GM06990 (cell line): ENCODE measurements around the gene TWIST2.

ENCODE experiments used
- DNase-seq: peaks from one replicate; pipeline ENCODE4 v3.0.0-alpha.2; 2011; ENCODE audit not compliant: insufficient read length; ENCODE audit errors: extremely low read depth
- H3K27me3 ChIP-seq: replicated peaks from 2 replicates; pipeline ENCODE4 v1.6.0; 2011; ENCODE audit warnings: low read length; ENCODE audit not compliant: control insufficient read depth, insufficient read depth
- H3K36me3 ChIP-seq: 2 replicates; pipeline ENCODE4 v1.5.1; 2011; ENCODE audit warnings: low read length; ENCODE audit not compliant: control insufficient read depth, insufficient read depth
- H3K4me3 ChIP-seq: replicated peaks from 2 replicates; pipeline ENCODE4 v1.5.1; 2011; ENCODE audit warnings: low read depth, mild to moderate bottlenecking, control low read depth, low read length
- CTCF ChIP-seq: IDR thresholded peaks from 2 replicates; pipeline ENCODE4 v1.5.1; 2011; ENCODE audit warnings: low read length, control low read depth, mild to moderate bottlenecking, inconsistent platforms; ENCODE audit not compliant: insufficient read depth, poor library complexity, severe bottlenecking

Gene TWIST2

GRCh38 chr2:238928520-238929241 is 80.8 kb downstream of the TWIST2 start:
- no peak for DNase-seq
- Histone ChIP-seq H3K36me3 (no peaks in the 10 kb centered on the region), H3K4me3 (no peak overlapping the region), H3K27me3 (no peaks in the 10 kb centered on the region; the same call in 1 of the 2 replicates)
- TF ChIP-seq CTCF = no peak

- Histone ChIP-seq H3K36me3 (no peaks in the 10 kb centered on the region), H3K4me3 (no peak overlapping the region), H3K27me3 (no peaks in the 10 kb centered on the region; the same call in 1 of the 2 replicates)
- no peak for TF ChIP-seq CTCF
- DNase-seq = no peak
These were observed 81.6 kb downstream of the TWIST2 start for GRCh38 chr2:238929242-238930081.

DNA sequence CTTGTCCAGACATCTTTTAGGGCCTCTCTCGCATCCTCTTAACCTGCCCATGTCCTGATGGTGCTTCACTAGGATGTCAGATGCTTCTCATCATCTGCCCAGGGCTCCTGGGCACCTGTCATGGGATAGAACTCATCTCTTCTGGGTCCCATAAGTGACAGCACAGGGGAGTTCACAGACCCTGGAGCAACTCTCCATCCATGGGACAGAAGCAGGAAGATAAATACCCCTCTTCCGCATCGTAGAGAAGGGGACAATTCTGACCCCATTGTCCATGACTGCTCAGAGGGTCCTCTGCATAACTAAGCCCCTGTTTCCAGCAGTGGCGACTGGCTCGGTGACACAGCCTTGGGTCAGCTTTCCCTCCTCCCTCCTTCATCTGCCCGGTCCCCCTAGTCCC is 82.3 kb downstream of the TWIST2 start:
- H3K4me3 ChIP-seq = no peak overlapping the region
- H3K36me3 ChIP-seq = no peaks in the 10 kb centered on the region
- no peaks in the 10 kb centered on the region; the same call in 1 of the 2 replicates for H3K27me3 ChIP-seq
- TF ChIP-seq CTCF = no peak
- DNase-seq = no peak

DNA sequence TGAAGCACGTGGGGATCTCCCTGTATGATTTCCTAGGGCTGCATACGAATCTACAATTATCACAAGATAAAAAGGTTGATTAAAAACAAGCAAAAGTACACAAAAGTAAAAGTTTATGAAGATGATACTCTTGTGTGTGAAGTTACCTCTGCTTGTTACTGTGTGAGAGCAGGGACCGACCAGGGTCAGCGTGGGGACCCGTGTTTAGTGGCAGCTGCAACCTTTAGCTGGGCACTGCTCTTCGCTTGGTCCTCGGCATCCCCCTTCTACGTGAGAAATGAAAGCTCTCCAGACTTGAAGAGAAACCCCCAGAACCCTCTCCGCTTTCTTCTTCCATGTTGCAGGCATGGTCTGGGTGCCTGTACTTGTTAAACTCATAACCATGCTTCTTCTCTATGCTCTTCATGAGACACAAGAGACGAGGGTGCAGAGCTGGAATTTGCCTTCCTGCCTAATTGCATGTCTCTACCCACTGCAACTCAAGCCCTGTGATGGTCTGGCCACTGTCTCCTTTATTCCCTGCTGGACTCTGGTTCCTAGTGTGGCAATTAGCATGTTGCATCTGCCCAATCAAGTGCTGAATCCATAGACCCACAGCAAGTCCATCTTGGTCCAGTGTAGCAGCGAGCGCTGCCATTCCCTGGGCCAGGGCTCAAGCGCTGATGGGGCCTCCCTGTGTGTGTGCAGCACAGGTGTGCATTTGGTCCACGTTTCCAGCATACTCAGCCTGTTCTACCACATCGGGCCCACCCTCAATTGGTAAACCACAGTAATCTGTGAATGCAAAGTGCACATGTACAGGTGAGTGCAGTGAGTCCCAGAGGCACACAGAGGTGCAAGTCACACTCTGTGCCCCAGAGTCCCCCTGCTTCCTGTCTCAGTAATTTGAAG is 88.5 kb downstream of the TWIST2 start:
- no peak for DNase-seq
- H3K4me3 ChIP-seq = no peak overlapping the region
- TF ChIP-seq CTCF = no peak
- no peaks in the 10 kb centered on the region for H3K27me3 ChIP-seq
- no peaks in the 10 kb centered on the region for H3K36me3 ChIP-seq

DNA sequence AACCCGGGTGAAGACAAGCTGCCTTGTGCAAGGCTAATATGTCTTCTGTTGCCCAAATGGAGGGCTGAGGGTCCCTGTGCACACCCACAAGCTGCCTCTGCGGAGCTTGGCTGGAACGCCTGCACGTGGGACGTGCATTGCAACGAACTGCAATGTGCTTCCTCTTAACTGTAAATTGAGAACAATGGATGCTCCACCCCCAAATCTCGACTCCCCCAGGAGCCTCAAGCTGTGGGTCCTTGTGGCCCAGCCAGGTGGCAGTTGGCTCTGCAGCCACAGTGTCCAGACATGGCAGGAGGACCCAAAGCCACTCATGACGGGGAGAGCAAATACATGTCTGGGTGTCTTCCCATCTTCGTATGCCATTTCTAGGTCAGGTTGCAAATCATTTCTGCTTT is 90.1 kb downstream of the TWIST2 start:
- TF ChIP-seq CTCF = no peak
- Histone ChIP-seq H3K27me3 (no peaks in the 10 kb centered on the region), H3K36me3 (no peaks in the 10 kb centered on the region), H3K4me3 (no peak overlapping the region)
- DNase-seq = no peak
